K562 (cell line): ENCODE measurements around the gene CABYR. TPM values are rescaled to one million over a fixed set of nuclear protein-coding genes. Genes with fewer than 3 reads are reported as not detected.

Experiments
- ATAC-seq: fragments of 200-7000 bp; cut with Tn5 transposase; 3 replicates; pipeline ENCODE4 v1.9.1; 2020; ENCODE audit warnings: moderate library complexity
- BruUV-seq: library from RNA; stranded (reverse); fragments of 400-500 nt; replicated peaks from 2 replicates; lab custom pipeline; 2021; lab: Mats Ljungman, UMichigan
- CTCF ChIA-PET: fragments of 300-600 bp; formaldehyde crosslinking; extraction: SDS; loops from one replicate; lab custom pipeline; 2021; ENCODE audit warnings: low intra/inter-chr PET ratio; lab: Yijun Ruan, JAX
- POLR2A ChIA-PET: fragments of 300-600, 350-650 bp; sonication (Branson Sonifier 250); formaldehyde crosslinking; extraction: SDS; loops from one replicate; lab custom pipeline; 2021; ENCODE audit warnings: antibody characterized with exemption, inconsistent platforms; lab: Yijun Ruan, JAX
- DNase-seq, 4 experiments: peaks; one replicate each; pipeline versions ENCODE4 v3.0.0 to v3.0.0-alpha.2; 2011 to 2018; ENCODE audit warnings: low spot score in 3 of 4, mixed read lengths in 3 of 4; ENCODE audit errors: extremely low read depth in 1 of 4
- FAIRE-seq: peaks from 2 replicates; lab custom pipeline; 2011; peaks lifted over from hg19 to GRCh38; lab: Jason Lieb, UNC
- H2AFZ ChIP-seq: 2 replicates; pipeline ENCODE4 v1.6.0; 2011; ENCODE audit warnings: low read depth, low read length, control low read depth, inconsistent platforms
- H3K27ac ChIP-seq: fragments of 200-600 bp; 3 replicates; pipeline ENCODE4 v1.8.0; 2011; ENCODE audit warnings: low read depth, mild to moderate bottlenecking, control low read depth, inconsistent platforms, low read length, moderate library complexity, mixed read lengths; ENCODE audit errors: extremely low read depth
- H3K27me3 ChIP-seq, 2 experiments: fragments of 300-600 bp in 1 of 2; 2 replicates in 1 of 2; 3 replicates in 1 of 2; pipeline versions ENCODE4 v1.6.0 to v1.8.0; 2011; ENCODE audit warnings: inconsistent platforms in 2 of 2, low read length in 2 of 2, mild to moderate bottlenecking in 1 of 2, mixed read lengths in 1 of 2, moderate library complexity in 1 of 2; ENCODE audit not compliant: control insufficient read depth in 2 of 2, insufficient read depth in 2 of 2
- H3K36me3 ChIP-seq: fragments of 300-600 bp; 3 replicates; pipeline ENCODE4 v1.8.0; 2011; ENCODE audit warnings: mild to moderate bottlenecking, low read length, inconsistent platforms; ENCODE audit not compliant: control insufficient read depth, insufficient read depth
- H3K4me1 ChIP-seq, 2 experiments: fragments of 200-600 bp in 1 of 2; replicated peaks in 1 of 2; 2 replicates in 1 of 2; 3 replicates in 1 of 2; pipeline versions ENCODE4 v1.5.1 to v1.8.0; 2011; ENCODE audit warnings: inconsistent platforms in 2 of 2, low read length in 2 of 2, mild to moderate bottlenecking in 1 of 2, mixed read lengths in 1 of 2, moderate library complexity in 1 of 2; ENCODE audit not compliant: control insufficient read depth in 2 of 2, insufficient read depth in 2 of 2
- H3K4me2 ChIP-seq: 2 replicates; pipeline ENCODE4 v1.6.1; 2011; ENCODE audit warnings: low read length, control low read depth, inconsistent platforms, mixed read lengths; ENCODE audit not compliant: insufficient read depth
- H3K4me3 ChIP-seq: fragments of 200-600 bp; sonication (generic), shearing (Covaris generic); 2 replicates; pipeline ENCODE4 v1.5.1; 2016; ENCODE audit warnings: control low read depth, inconsistent platforms
- H3K79me2 ChIP-seq: fragments of 200-600 bp; 3 replicates; pipeline ENCODE4 v1.8.0; 2011; ENCODE audit warnings: low read length, inconsistent platforms; ENCODE audit not compliant: control insufficient read depth, insufficient read depth
- H3K9ac ChIP-seq, 2 experiments: 2 replicates each; pipeline versions ENCODE4 v1.6.0 to v1.6.1; 2011; ENCODE audit warnings: low read depth in 2 of 2, low read length in 2 of 2, control low read depth in 1 of 2, inconsistent platforms in 1 of 2, mild to moderate bottlenecking in 1 of 2, mixed read lengths in 1 of 2; ENCODE audit not compliant: insufficient read depth in 1 of 2
- H3K9me1 ChIP-seq: one replicate; pipeline ENCODE4 v1.6.0; 2011; ENCODE audit warnings: inconsistent platforms, mild to moderate bottlenecking, low read length, moderate library complexity; ENCODE audit not compliant: control insufficient read depth, insufficient read depth
- H3K9me3 ChIP-seq: replicated peaks from 2 replicates; pipeline ENCODE4 v1.5.1; 2011; ENCODE audit warnings: low read depth, low read length, inconsistent platforms; ENCODE audit not compliant: control insufficient read depth, insufficient read depth
- H4K20me1 ChIP-seq: replicated peaks from 2 replicates; pipeline ENCODE4 v1.6.1; 2011; ENCODE audit warnings: low read length, inconsistent platforms, mixed read lengths; ENCODE audit not compliant: control insufficient read depth, insufficient read depth
- DNMT1 ChIP-seq: fragments of 450-650 bp; IDR thresholded peaks from 2 replicates; pipeline ENCODE4 v1.6.1; 2016; ENCODE audit warnings: antibody characterized with exemption, mild to moderate bottlenecking
- ELF2 ChIP-seq: fragments of 250-450 bp; sonication (Bioruptor Pico); IDR thresholded peaks from 2 replicates; pipeline ENCODE4 v1.5.0; 2021; ENCODE audit warnings: mild to moderate bottlenecking
- ETS2 ChIP-seq: IDR thresholded peaks from 2 replicates; pipeline ENCODE4 v1.6.1; 2016; ENCODE audit warnings: borderline replicate concordance, missing genetic modification characterization, mild to moderate bottlenecking, moderate library complexity, missing compliant biosample characterization; ENCODE audit not compliant: poor library complexity, severe bottlenecking
- NCOR1 ChIP-seq: fragments of 450-650 bp; IDR thresholded peaks from 2 replicates; pipeline ENCODE4 v1.6.1; 2016; ENCODE audit warnings: mild to moderate bottlenecking, moderate library complexity
- PRDM10 ChIP-seq: fragments of 450-650 bp; IDR thresholded peaks from 2 replicates; pipeline ENCODE4 v1.6.1; 2018; ENCODE audit not compliant: partially characterized antibody
- SIRT6 ChIP-seq: IDR thresholded peaks from one replicate; pipeline ENCODE4 v1.6.1; 2012; ENCODE audit warnings: low read depth, mild to moderate bottlenecking, control low read depth, inconsistent platforms, low read length, moderate library complexity
- SMC3 ChIP-seq: conservative IDR thresholded peaks from 2 replicates; pipeline ENCODE4 v1.6.1; 2011; ENCODE audit warnings: low read depth, low read length, improper control_type of control experiment; ENCODE audit not compliant: insufficient read depth
- SPI1 ChIP-seq: IDR thresholded peaks from 2 replicates; pipeline ENCODE4 v1.6.1; 2011; ENCODE audit warnings: low read depth, low read length, control low read depth, borderline replicate concordance
- WGBS: fragments of 100-300 bp; shearing (Covaris generic); methylation state at CpG from one replicate; pipeline ENCODE4 v1.1.6; 2016; ENCODE audit warnings: low coverage, mixed read lengths; ENCODE audit not compliant: insufficient coverage; ENCODE audit errors: missing lambda C conversion rate; 5-methylcytosine and 5-hydroxymethylcytosine counted together
- in situ Hi-C: fragments of 300-500 bp; cut with MboI; formaldehyde crosslinking; loops from 4 replicates; pipeline ENCODE4 v1.15.0; 2018; ENCODE audit warnings: inconsistent platforms, mixed read lengths
- intact Hi-C: fragments of 100-400 bp; cut with micrococcal nuclease; formaldehyde crosslinking; loops from 2 replicates; pipeline ENCODE4 v1.14.2; 2022
- polyA plus RNA-seq, 8 experiments: library from polyadenylated mRNA; depleted of rRNA in 4 of 8; stranded (reverse) in 5 of 8; unstranded in 3 of 8; fragments of >200 nt; fragmentation: Nextera tagmentation in 2 of 8; fragmentation: Illumina TruSeq in 1 of 8; extraction: Ambion mirVana in 2 of 8; extraction: Trizol in 1 of 8; gene quantifications; 2 replicates each; pipeline versions ENCODE4 v1.2.1 to v1.2.3, GENCODE V29; 2011 to 2014; ENCODE audit warnings: inconsistent platforms in 1 of 8, missing spikeins in 1 of 8
- total RNA-seq, 7 experiments: library from RNA; depleted of rRNA in 6 of 7; stranded (reverse); fragments of >200 nt in 6 of 7; fragmentation: Illumina TruSeq in 2 of 7; extraction: Trizol in 2 of 7; gene quantifications; 2 replicates each; pipeline versions ENCODE4 v1.2.1 to v1.2.3, GENCODE V29; 2011 to 2021; ENCODE audit warnings: low replicate concordance in 1 of 7

Gene CABYR
- total and polyA plus RNA-seq, 9 of the 15 experiments (the other 6 are each of a cell fraction or from before 2014, with no cell fraction given): not detected

- TF ChIP-seq ETS2 (tag) (no peak), NCOR1 (no peak), ELF2 (CRISPR knock-in tag) (no peak), PRDM10 (no peak), DNMT1 (no peak)
- TF ChIP-seq, all 486 proteins: peak for 15
Observed at GRCh38 chr18:24118750-24119577, 19.9 kb upstream of the CABYR start (continued).

- no peak for DNase-seq
- no peak overlapping the region for H2AFZ ChIP-seq
- H3K4me3 ChIP-seq: no peak overlapping the region
- ChIA-PET CTCF (no interaction called here), POLR2A (no interaction called here)
- no peaks in the 10 kb centered on the region for H3K36me3 ChIP-seq
- ATAC-seq: no peak
- no peak overlapping the region for H3K4me2 ChIP-seq
- FAIRE-seq: no peak
- intact Hi-C loops (no loop called here), in situ Hi-C loops (no loop called here)
- H3K9ac ChIP-seq: no peak overlapping the region
- no peaks in the 10 kb centered on the region for H4K20me1 ChIP-seq
- no TSS peak for BruUV-seq
- 0% methylated on average over 4 of the region's 4 CpGs for WGBS
- TF ChIP-seq SMC3: no peak
- TF ChIP-seq SIRT6: no peak
- no peak for TF ChIP-seq SPI1
- no peaks in the 10 kb centered on the region for H3K9me1 ChIP-seq
- no peaks in the 10 kb centered on the region for H3K9me3 ChIP-seq
- H3K79me2 ChIP-seq: no peaks in the 10 kb centered on the region
- no peak overlapping the region for H3K27ac ChIP-seq
- no peaks in the 10 kb centered on the region for H3K4me1 ChIP-seq
- H3K27me3 ChIP-seq: no peaks in the 10 kb centered on the region
Observed at GRCh38 chr18:24120676-24121075, 18.2 kb upstream of the CABYR start.
